Vagina (tissue), 2 donors: ENCODE data around the gene KRTAP12-3. TPM values are rescaled to one million over a fixed set of nuclear protein-coding genes. Genes with fewer than 3 reads are reported as not detected.
"Not testable (repeated sequence)": the region's sequence is repeated elsewhere in the genome, so short reads cannot be mapped to it uniquely, and the experiment has no call there.

Source experiments
- DNase-seq, 2 donors: peaks; one replicate each; pipeline ENCODE4 v3.0.0-alpha.2; 2017; ENCODE audit errors: extremely low spot score in 2 of 2
- H3K27ac ChIP-seq: fragments of 200-600 bp; sonication (generic); one replicate; pipeline ENCODE4 v1.5.1; 2019
- H3K27me3 ChIP-seq: fragments of 200-600 bp; sonication (generic); one replicate; pipeline ENCODE4 v1.5.1; 2019
- H3K36me3 ChIP-seq, 2 donors: fragments of 200-600 bp; sonication (generic); one replicate each; pipeline ENCODE4 v1.5.1; 2017 to 2019
- H3K4me1 ChIP-seq: fragments of 200-600 bp; sonication (generic); one replicate; pipeline ENCODE4 v1.5.1; 2019
- H3K4me3 ChIP-seq, 2 donors: fragments of 200-600 bp; sonication (generic); 1 replicate in 1 of 2; 2 replicates in 1 of 2; pipeline ENCODE4 v1.5.1; 2016 to 2019
- H3K9me3 ChIP-seq: fragments of 200-600 bp; sonication (generic); one replicate; pipeline ENCODE4 v1.5.1; 2019
- CTCF ChIP-seq, 3 experiments: fragments of 450-650 bp in 2 of 3; fragments of 200-600 bp in 1 of 3; sonication (generic) in 1 of 3; IDR thresholded peaks; one replicate each; pipeline ENCODE4 v1.5.1; 2017 to 2019; ENCODE audit warnings: antibody characterized with exemption in 3 of 3, mild to moderate bottlenecking in 2 of 3, moderate library complexity in 2 of 3
- POLR2A ChIP-seq, 2 donors: fragments of 450-650 bp; IDR thresholded peaks; one replicate each; pipeline ENCODE4 v1.6.1; 2017; ENCODE audit warnings: antibody characterized with exemption in 2 of 2, mild to moderate bottlenecking in 2 of 2, moderate library complexity in 2 of 2
- POLR2AphosphoS5 ChIP-seq, 2 donors: sonication (generic); formaldehyde crosslinking; IDR thresholded peaks; one replicate each; pipeline ENCODE4 v1.9.0; 2017; ENCODE audit warnings: antibody characterized with exemption in 2 of 2, mild to moderate bottlenecking in 2 of 2, low read depth in 1 of 2; ENCODE audit not compliant: insufficient read depth in 1 of 2
- intact Hi-C: fragments of 100-400 bp; cut with DNase I; formaldehyde crosslinking; loops from one replicate; pipeline ENCODE4 v1.15.1; 2023
- total RNA-seq: library from RNA; depleted of rRNA; stranded (reverse); fragments of >200 nt; gene quantifications from one replicate; pipeline ENCODE4 v1.2.3, GENCODE V29; 2016

The KRTAP12-3 gene, protein sequence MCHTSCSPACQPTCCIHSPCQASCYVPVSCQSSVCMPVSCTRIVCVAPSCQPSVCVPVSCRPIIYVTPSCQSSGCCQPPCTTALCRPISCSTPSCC
- total RNA-seq, result not detected

- no peaks in the 10 kb centered on the region for H3K4me1 ChIP-seq
- intact Hi-C loops, result no loop called here
- no peaks in the 10 kb centered on the region for H3K9me3 ChIP-seq
- H3K4me3 ChIP-seq, result no peak within 1 kb of the TSS
- H3K27ac ChIP-seq, result no peak within 1 kb of the TSS
- H3K36me3 ChIP-seq, result no peaks in the 10 kb centered on the region
- no peaks in the 10 kb centered on the region for H3K27me3 ChIP-seq
- no peak for DNase-seq
- no peak for TF ChIP-seq POLR2A (IDR thresholded peaks at IDR 0.05)
Measured at GRCh38 chr21:44657635-44658540, at the start of gene KRTAP12-3. TSS of gene KRTAP12-3 (plus strand) at chr21:44657932. CDS start at chr21:44657980, 48 bp downstream.

GRCh38 chr21:44609193-44609592, 48.5 kb upstream of the KRTAP12-3 start:
- TF ChIP-seq CTCF (IDR thresholded peaks at IDR 0.05) (no peak), POLR2A (IDR thresholded peaks at IDR 0.05) (no peak), POLR2AphosphoS5 (IDR thresholded peaks at IDR 0.05; ENCODE audit: insufficient read depth in 1 of 2, low read depth in 1 of 2) (no peak)
- H3K9me3 ChIP-seq, result peaks cover 5% of the 10 kb centered on the region
- DNase-seq, result no peak
- H3K4me3 ChIP-seq, result no peak overlapping the region
- no peaks in the 10 kb centered on the region for H3K4me1 ChIP-seq
- no peak overlapping the region for H3K27ac ChIP-seq
- intact Hi-C loops, result no loop called here
- H3K27me3 ChIP-seq, result no peaks in the 10 kb centered on the region
- H3K36me3 ChIP-seq, result no peaks in the 10 kb centered on the region

DNA sequence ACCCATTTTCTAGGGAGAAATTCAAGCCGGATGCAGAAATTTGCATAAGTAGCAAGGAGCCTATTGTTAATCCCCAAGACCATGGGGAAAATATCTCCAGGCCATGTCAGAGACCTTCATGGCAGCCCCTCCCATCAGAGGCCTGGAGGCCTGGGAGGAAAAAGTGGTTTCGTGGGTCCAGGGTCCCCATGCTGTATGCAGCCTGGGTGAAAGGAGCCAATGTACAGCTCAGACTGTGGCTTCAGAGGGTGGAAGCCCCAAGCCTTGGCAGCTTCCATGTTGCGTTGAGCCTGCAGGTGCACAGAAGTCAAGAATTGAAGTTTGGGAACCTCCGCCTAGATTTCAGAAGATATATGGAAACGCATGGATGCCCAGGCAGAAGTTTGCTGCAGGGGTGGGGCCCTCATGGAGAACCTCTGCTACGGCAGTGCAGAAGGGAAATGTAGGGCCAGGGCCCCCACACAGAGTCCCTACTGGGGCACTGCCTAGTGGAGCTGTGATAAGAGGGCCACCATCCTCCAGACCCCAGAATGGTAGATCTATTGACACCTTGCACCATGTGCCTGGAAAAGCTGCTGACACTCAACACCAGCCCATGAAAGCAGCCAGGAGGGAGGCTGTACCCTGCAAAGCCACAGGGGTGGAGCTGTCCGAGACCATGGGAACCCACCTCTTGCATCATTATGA, 47.4 kb upstream of the KRTAP12-3 start:
- H3K4me1 ChIP-seq, H3K27ac ChIP-seq, intact Hi-C loops, H3K27me3 ChIP-seq, H3K36me3 ChIP-seq, H3K9me3 ChIP-seq, H3K4me3 ChIP-seq, DNase-seq: not testable (repeated sequence)

DNA sequence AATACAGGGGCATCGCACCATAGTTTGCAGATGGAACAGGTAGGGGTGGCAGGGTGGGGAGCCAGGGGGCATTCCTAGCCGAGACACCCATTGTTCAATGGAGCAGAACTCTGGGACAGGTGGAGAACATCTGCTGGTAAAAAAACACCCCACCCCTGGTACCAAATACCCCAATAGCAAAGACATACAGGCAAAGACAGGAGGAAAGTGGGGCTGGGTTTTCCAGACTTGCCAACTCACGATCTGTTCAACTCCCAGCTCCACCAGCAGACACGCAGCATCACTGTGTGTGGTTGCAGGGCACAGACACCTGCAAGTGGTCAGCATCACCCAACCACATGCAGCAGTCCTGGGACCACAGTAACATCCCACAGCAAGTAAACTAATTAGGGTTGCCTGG, 46.2 kb upstream of the KRTAP12-3 start:
- H3K9me3 ChIP-seq, result peaks cover 5% of the 10 kb centered on the region
- no peaks in the 10 kb centered on the region for H3K4me1 ChIP-seq
- H3K36me3 ChIP-seq, result no peaks in the 10 kb centered on the region
- H3K27me3 ChIP-seq, result no peaks in the 10 kb centered on the region
- H3K27ac ChIP-seq, result no peak overlapping the region
- no peak overlapping the region for H3K4me3 ChIP-seq
- peak in 1 of 2 donors; percentile 58 for DNase-seq
- intact Hi-C loops, result no loop called here
- no peak for TF ChIP-seq POLR2AphosphoS5 (IDR thresholded peaks at IDR 0.05; ENCODE audit: insufficient read depth in 1 of 2, low read depth in 1 of 2)
- TF ChIP-seq POLR2A (IDR thresholded peaks at IDR 0.05), result no peak
- TF ChIP-seq CTCF (IDR thresholded peaks at IDR 0.05), result no peak

GRCh38 chr21:44612029-44612486, 45.7 kb upstream of the KRTAP12-3 start, which contains the start of gene KRTAP10-8:
TSS of gene KRTAP10-8 (plus strand) at chr21:44612079. CDS start at chr21:44612101, 22 bp downstream.
- intact Hi-C loops, result no loop called here
- Histone ChIP-seq H3K36me3 (no peaks in the 10 kb centered on the region), H3K27me3 (no peaks in the 10 kb centered on the region), H3K4me3 (no peak within 1 kb of the TSS), H3K9me3 (peaks cover 5% of the 10 kb centered on the region), H3K4me1 (no peaks in the 10 kb centered on the region), H3K27ac (no peak within 1 kb of the TSS)
- TF ChIP-seq CTCF (IDR thresholded peaks at IDR 0.05), result no peak
- no peak for TF ChIP-seq POLR2A (IDR thresholded peaks at IDR 0.05)
- no peak for TF ChIP-seq POLR2AphosphoS5 (IDR thresholded peaks at IDR 0.05; ENCODE audit: insufficient read depth in 1 of 2, low read depth in 1 of 2)
- DNase-seq, result peak in 1 of 2 donors; percentile 74
